Muscle of leg (tissue), 11 donors: ENCODE results near the gene FOXE1. TPM values are rescaled to one million over a fixed set of nuclear protein-coding genes. Genes with fewer than 3 reads are reported as not detected.

Source experiments
- DNase-seq: peaks from one replicate; pipeline ENCODE4 v3.0.0; 2013
- H3K27ac ChIP-seq: one replicate; pipeline ENCODE4 v1.5.1; 2013; ENCODE audit warnings: mild to moderate bottlenecking, low read length, control low read depth
- H3K27me3 ChIP-seq: one replicate; pipeline ENCODE4 v1.6.1; 2013; ENCODE audit warnings: low read length; ENCODE audit not compliant: control insufficient read depth, insufficient read depth
- H3K36me3 ChIP-seq: one replicate; pipeline ENCODE4 v1.6.1; 2013; ENCODE audit warnings: low read length; ENCODE audit not compliant: control insufficient read depth, insufficient read depth
- H3K4me1 ChIP-seq: one replicate; pipeline ENCODE4 v1.6.1; 2013; ENCODE audit warnings: low read length; ENCODE audit not compliant: control insufficient read depth, insufficient read depth
- H3K4me3 ChIP-seq: one replicate; pipeline ENCODE4 v1.5.1; 2013; ENCODE audit warnings: low read length, control low read depth
- H3K9me3 ChIP-seq: replicated peaks from 2 replicates; pipeline ENCODE4 v1.6.1; 2013; ENCODE audit warnings: low read depth, low read length; ENCODE audit not compliant: control insufficient read depth
- WGBS: methylation state at CpG from one replicate; pipeline ENCODE4 v1.1.5; 2013; ENCODE audit warnings: missing lambda C conversion rate; ENCODE audit not compliant: insufficient coverage; 5-methylcytosine and 5-hydroxymethylcytosine counted together
- polyA plus RNA-seq, 8 donors: library from polyadenylated mRNA; unstranded; fragments of 120-200 nt; gene quantifications; one replicate each; pipeline versions ENCODE4 v1.2.1 to v1.2.3, GENCODE V29; 2013; ENCODE audit warnings: inconsistent platforms in 1 of 8, low replicate concordance in 1 of 8; ENCODE audit not compliant: insufficient read length in 8 of 8, insufficient read depth in 1 of 8
- total RNA-seq: library from RNA; stranded (reverse); fragments of 120-200 nt; gene quantifications from one replicate; pipeline ENCODE4 v1.2.4, GENCODE V29; 2013

The FOXE1 gene
- total and polyA plus RNA-seq, 9 donors, result not detected

GRCh38 chr9:97819735-97820134, 33.3 kb upstream of the FOXE1 start:
- Histone ChIP-seq H3K4me1 (no peaks in the 10 kb centered on the region), H3K9me3 (no peaks in the 10 kb centered on the region), H3K4me3 (no peak overlapping the region), H3K36me3 (no peaks in the 10 kb centered on the region), H3K27me3 (peaks cover 13% of the 10 kb centered on the region), H3K27ac (no peak overlapping the region)
- no peak for DNase-seq
- WGBS, result no CpG with 5 or more reads among the region's 1 CpG

- no CpG with 5 or more reads among the region's 1 CpG for WGBS
- H3K27ac ChIP-seq, result no peak overlapping the region
- H3K27me3 ChIP-seq, result peaks cover 13% of the 10 kb centered on the region
- DNase-seq, result no peak
- no peaks in the 10 kb centered on the region for H3K4me1 ChIP-seq
- H3K9me3 ChIP-seq, result no peaks in the 10 kb centered on the region
- no peaks in the 10 kb centered on the region for H3K36me3 ChIP-seq
- H3K4me3 ChIP-seq, result no peak overlapping the region
Observed at GRCh38 chr9:97820373-97820772, 32.7 kb upstream of the FOXE1 start.

GRCh38 chr9:97830884-97831829, 21.9 kb upstream of the FOXE1 start:
- H3K27me3 ChIP-seq, result peaks cover 37% of the 10 kb centered on the region
- H3K4me1 ChIP-seq, result no peaks in the 10 kb centered on the region
- WGBS, result 18% methylated on average over 12 of the region's 15 CpGs
- no peaks in the 10 kb centered on the region for H3K9me3 ChIP-seq
- no peak overlapping the region for H3K27ac ChIP-seq
- no peak overlapping the region for H3K4me3 ChIP-seq
- DNase-seq, result no peak
- no peaks in the 10 kb centered on the region for H3K36me3 ChIP-seq

GRCh38 chr9:97831843-97832636, 21.0 kb upstream of the FOXE1 start:
- Histone ChIP-seq H3K27ac (no peak overlapping the region), H3K4me1 (no peaks in the 10 kb centered on the region), H3K4me3 (no peak overlapping the region), H3K36me3 (no peaks in the 10 kb centered on the region), H3K27me3 (peaks cover 37% of the 10 kb centered on the region), H3K9me3 (no peaks in the 10 kb centered on the region)
- DNase-seq, result no peak
- 24% methylated on average over 8 of the region's 10 CpGs for WGBS

- H3K4me1 ChIP-seq, result no peaks in the 10 kb centered on the region
- H3K27ac ChIP-seq, result no peak overlapping the region
- no peak for DNase-seq
- no peaks in the 10 kb centered on the region for H3K36me3 ChIP-seq
- H3K9me3 ChIP-seq, result no peaks in the 10 kb centered on the region
- no peak overlapping the region for H3K4me3 ChIP-seq
- H3K27me3 ChIP-seq, result peaks cover 17% of the 10 kb centered on the region
Observed at GRCh38 chr9:97840521-97840920, 12.5 kb upstream of the FOXE1 start.

- 100% methylated on average over 1 of the region's 2 CpGs for WGBS
- DNase-seq, result no peak
- Histone ChIP-seq H3K36me3 (no peaks in the 10 kb centered on the region), H3K27me3 (peaks cover 41% of the 10 kb centered on the region), H3K4me1 (no peaks in the 10 kb centered on the region), H3K4me3 (no peak overlapping the region), H3K27ac (no peak overlapping the region), H3K9me3 (no peaks in the 10 kb centered on the region)
Observed at GRCh38 chr9:97842960-97843359, 10.1 kb upstream of the FOXE1 start.

GRCh38 chr9:97845130-97845529, 7.9 kb upstream of the FOXE1 start:
- no peak for DNase-seq
- H3K4me1 ChIP-seq, result peaks cover 6% of the 10 kb centered on the region
- H3K36me3 ChIP-seq, result no peaks in the 10 kb centered on the region
- no CpG with 5 or more reads among the region's 2 CpGs for WGBS
- no peak overlapping the region for H3K27ac ChIP-seq
- H3K4me3 ChIP-seq, result no peak overlapping the region
- H3K9me3 ChIP-seq, result no peaks in the 10 kb centered on the region
- H3K27me3 ChIP-seq, result peaks cover 61% of the 10 kb centered on the region

GRCh38 chr9:97845763-97846162, 7.3 kb upstream of the FOXE1 start:
- H3K4me3 ChIP-seq, result no peak overlapping the region
- no peaks in the 10 kb centered on the region for H3K9me3 ChIP-seq
- peaks cover 6% of the 10 kb centered on the region for H3K4me1 ChIP-seq
- H3K36me3 ChIP-seq, result no peaks in the 10 kb centered on the region
- no peak for DNase-seq
- H3K27ac ChIP-seq, result no peak overlapping the region
- 33% methylated on average over 1 of the region's 2 CpGs for WGBS
- H3K27me3 ChIP-seq, result peaks cover 62% of the 10 kb centered on the region

- 42% methylated on average over 4 of the region's 4 CpGs for WGBS
- Histone ChIP-seq H3K4me3 (no peak overlapping the region), H3K27ac (no peak overlapping the region), H3K9me3 (no peaks in the 10 kb centered on the region), H3K4me1 (peaks cover 6% of the 10 kb centered on the region), H3K27me3 (peaks cover 68% of the 10 kb centered on the region), H3K36me3 (no peaks in the 10 kb centered on the region)
- no peak for DNase-seq
Observed at GRCh38 chr9:97846347-97846746, 6.7 kb upstream of the FOXE1 start.

GRCh38 chr9:97847474-97848214, 5.4 kb upstream of the FOXE1 start:
- Histone ChIP-seq H3K27ac (no peak overlapping the region), H3K4me1 (peaks cover 13% of the 10 kb centered on the region), H3K27me3 (peaks cover 77% of the 10 kb centered on the region), H3K36me3 (no peaks in the 10 kb centered on the region), H3K9me3 (no peaks in the 10 kb centered on the region), H3K4me3 (no peak overlapping the region)
- DNase-seq, result no peak
- WGBS, result 4% methylated on average over 19 of the region's 31 CpGs
